CD4-positive, CD25-positive, alpha-beta regulatory T cell (primary cell): ENCODE data around the gene C2CD4B. TPM values are rescaled to one million over a fixed set of nuclear protein-coding genes. Genes with fewer than 3 reads are reported as not detected.

Source experiments
- ATAC-seq, 2 donors: fragments of 150-1000 bp; cut with Tn5 transposase; one replicate each; pipeline ENCODE4 v1.10.0; 2021; ENCODE audit warnings: low read depth in 2 of 2, moderate number of reproducible peaks in 2 of 2, moderate library complexity in 1 of 2
- DNase-seq, 3 donors: peaks; one replicate each; pipeline versions ENCODE4 v3.0.0 to v3.0.0-alpha.2; 2012 to 2022; ENCODE audit warnings: mixed read lengths in 1 of 3
- H3K27ac ChIP-seq: one replicate; pipeline ENCODE4 v1.7.0; 2013; ENCODE audit warnings: mild to moderate bottlenecking, low read length; ENCODE audit not compliant: insufficient read depth, poor library complexity, severe bottlenecking
- H3K27me3 ChIP-seq: one replicate; pipeline ENCODE4 v1.7.0; 2013; ENCODE audit warnings: low read length; ENCODE audit not compliant: control insufficient read depth, insufficient read depth
- H3K36me3 ChIP-seq: one replicate; pipeline ENCODE4 v1.7.0; 2013; ENCODE audit warnings: mild to moderate bottlenecking, low read length, moderate library complexity; ENCODE audit not compliant: control insufficient read depth, insufficient read depth
- H3K4me1 ChIP-seq: 2 replicates; pipeline ENCODE4 v1.7.0; 2013; ENCODE audit warnings: mild to moderate bottlenecking, low read length; ENCODE audit not compliant: insufficient read depth, control insufficient read depth, poor library complexity, severe bottlenecking
- H3K4me3 ChIP-seq: one replicate; pipeline ENCODE4 v1.7.0; 2013; ENCODE audit warnings: low read depth, mild to moderate bottlenecking, low read length, moderate library complexity
- H3K9me3 ChIP-seq, 2 experiments: 1 replicate in 1 of 2; 2 replicates in 1 of 2; pipeline ENCODE4 v1.7.0; 2013; ENCODE audit warnings: low read length in 2 of 2, mild to moderate bottlenecking in 1 of 2, moderate library complexity in 1 of 2; ENCODE audit not compliant: control insufficient read depth in 2 of 2
- H3K27ac Mint-ChIP-seq, 3 donors: one replicate each; pipeline ENCODE4 v1.8.0; 2020 to 2022; ENCODE audit warnings: mild to moderate bottlenecking in 3 of 3, mixed read lengths in 3 of 3, moderate library complexity in 2 of 3
- H3K27me3 Mint-ChIP-seq: one replicate; pipeline ENCODE4 v1.8.0; 2022; ENCODE audit warnings: mild to moderate bottlenecking, mixed read lengths
- H3K36me3 Mint-ChIP-seq: one replicate; pipeline ENCODE4 v1.8.0; 2020; ENCODE audit warnings: mixed read lengths
- H3K4me1 Mint-ChIP-seq, 4 donors: one replicate each; pipeline ENCODE4 v1.8.0; 2020 to 2022; ENCODE audit warnings: mixed read lengths in 4 of 4, mild to moderate bottlenecking in 1 of 4
- H3K4me3 Mint-ChIP-seq, 4 donors: one replicate each; pipeline ENCODE4 v1.8.0; 2020 to 2022; ENCODE audit warnings: mild to moderate bottlenecking in 4 of 4, mixed read lengths in 4 of 4, moderate library complexity in 3 of 4
- H3K9me3 Mint-ChIP-seq, 7 donors: one replicate each; pipeline ENCODE4 v1.8.0; 2020 to 2022; ENCODE audit warnings: mixed read lengths in 7 of 7, mild to moderate bottlenecking in 3 of 7, moderate library complexity in 2 of 7
- polyA plus RNA-seq, 4 donors: library from polyadenylated mRNA; unstranded; fragments of 300-500 nt; fragmentation: Illumina TruSeq; gene quantifications; one replicate each; pipeline ENCODE4 v1.2.3, GENCODE V29; 2021
- total RNA-seq: library from RNA; stranded (reverse); gene quantifications from one replicate; pipeline ENCODE4 v1.2.3, GENCODE V29; 2022

The C2CD4B gene
- total and polyA plus RNA-seq, 5 donors from 2014 or later = 0.74 to 0.92 TPM; not detected in 3

GRCh38 chr15:62124973-62125303 lies 40.1 kb downstream of the C2CD4B start:
- ATAC-seq (no peak), DNase-seq (peak in 1 of 3 donors; percentile 36)
- H3K9me3 Mint-ChIP-seq = no peaks in the 10 kb centered on the region
- no peaks in the 10 kb centered on the region for H3K27me3 ChIP-seq
- H3K27ac Mint-ChIP-seq = peak overlapping the region in 2 of 3 donors; percentile 28 to 86
- no peaks in the 10 kb centered on the region for H3K36me3 ChIP-seq
- peaks cover 25 to 61% (median 45%) of the 10 kb centered on the region in 4 donors for H3K4me1 Mint-ChIP-seq
- no peaks in the 10 kb centered on the region for H3K27me3 Mint-ChIP-seq
- no peak overlapping the region for H3K27ac ChIP-seq
- no peaks in the 10 kb centered on the region for H3K9me3 ChIP-seq
- peak overlapping the region in 3 of 4 donors; percentile 5 to 41 (median 39) for H3K4me3 Mint-ChIP-seq
- H3K36me3 Mint-ChIP-seq = no peaks in the 10 kb centered on the region
- peaks cover 21% of the 10 kb centered on the region for H3K4me1 ChIP-seq
- no peak overlapping the region for H3K4me3 ChIP-seq

- peak overlapping the region; percentile 23 for H3K4me3 ChIP-seq
- no peaks in the 10 kb centered on the region for H3K9me3 ChIP-seq
- peak; percentile 9 to 26 for ATAC-seq
- Mint-ChIP-seq H3K36me3 (no peaks in the 10 kb centered on the region), H3K4me3 (peak overlapping the region; percentile 5 to 41 (median 31)), H3K4me1 (peaks cover 26 to 66% (median 45%) of the 10 kb centered on the region in 4 donors), H3K27me3 (no peaks in the 10 kb centered on the region), H3K9me3 (no peaks in the 10 kb centered on the region), H3K27ac (peak overlapping the region; percentile 16 to 86 (median 28))
- H3K27ac ChIP-seq = peak overlapping the region; percentile 52
- no peaks in the 10 kb centered on the region for H3K36me3 ChIP-seq
- H3K27me3 ChIP-seq = no peaks in the 10 kb centered on the region
- peaks cover 23% of the 10 kb centered on the region for H3K4me1 ChIP-seq
- peak in 1 of 3 donors; percentile 55 for DNase-seq
Observed at GRCh38 chr15:62124176-62124972, 40.7 kb downstream of the C2CD4B start.

GRCh38 chr15:62122249-62122648 lies 42.8 kb downstream of the C2CD4B start:
- H3K27ac Mint-ChIP-seq = peak overlapping the region; percentile 33 to 93 (median 76)
- DNase-seq = peak in 2 of 3 donors; percentile 18 to 32
- H3K4me1 Mint-ChIP-seq = peaks cover 18 to 64% (median 35%) of the 10 kb centered on the region in 4 donors
- peak overlapping the region in 1 of 4 donors; percentile 58 for H3K4me3 Mint-ChIP-seq
- H3K36me3 Mint-ChIP-seq = no peaks in the 10 kb centered on the region
- Histone ChIP-seq H3K4me1 (peaks cover 22% of the 10 kb centered on the region), H3K36me3 (no peaks in the 10 kb centered on the region), H3K4me3 (no peak overlapping the region), H3K27me3 (no peaks in the 10 kb centered on the region), H3K27ac (peak overlapping the region; percentile 43), H3K9me3 (no peaks in the 10 kb centered on the region)
- H3K27me3 Mint-ChIP-seq = no peaks in the 10 kb centered on the region
- H3K9me3 Mint-ChIP-seq = no peaks in the 10 kb centered on the region
- ATAC-seq = peak; percentile 9 to 27

- peaks cover 18 to 64% (median 33%) of the 10 kb centered on the region in 4 donors for H3K4me1 Mint-ChIP-seq
- H3K36me3 Mint-ChIP-seq = no peaks in the 10 kb centered on the region
- no peaks in the 10 kb centered on the region for H3K27me3 Mint-ChIP-seq
- H3K4me3 Mint-ChIP-seq = no peak overlapping the region
- no peaks in the 10 kb centered on the region for H3K9me3 Mint-ChIP-seq
- Histone ChIP-seq H3K4me3 (no peak overlapping the region), H3K36me3 (no peaks in the 10 kb centered on the region), H3K9me3 (no peaks in the 10 kb centered on the region), H3K27me3 (no peaks in the 10 kb centered on the region), H3K4me1 (peaks cover 22% of the 10 kb centered on the region), H3K27ac (no peak overlapping the region)
- peak overlapping the region in 2 of 3 donors; percentile 33 to 93 for H3K27ac Mint-ChIP-seq
- no peak for DNase-seq
- ATAC-seq = no peak
Observed at GRCh38 chr15:62121273-62122015, 43.6 kb downstream of the C2CD4B start.

GRCh38 chr15:62120776-62121175 lies 44.3 kb downstream of the C2CD4B start:
- Histone ChIP-seq H3K36me3 (no peaks in the 10 kb centered on the region), H3K27me3 (no peaks in the 10 kb centered on the region), H3K27ac (no peak overlapping the region), H3K4me3 (no peak overlapping the region), H3K9me3 (no peaks in the 10 kb centered on the region), H3K4me1 (peaks cover 22% of the 10 kb centered on the region)
- Mint-ChIP-seq H3K9me3 (no peaks in the 10 kb centered on the region), H3K27ac (peak overlapping the region in 1 of 3 donors; percentile 66), H3K4me3 (peak overlapping the region in 1 of 4 donors; percentile 25), H3K4me1 (peaks cover 18 to 64% (median 32%) of the 10 kb centered on the region in 4 donors), H3K27me3 (no peaks in the 10 kb centered on the region), H3K36me3 (no peaks in the 10 kb centered on the region)
- ATAC-seq (no peak), DNase-seq (no peak)

GRCh38 chr15:62119874-62120273 lies 45.2 kb downstream of the C2CD4B start:
- ATAC-seq (no peak), DNase-seq (no peak)
- Histone ChIP-seq H3K9me3 (no peaks in the 10 kb centered on the region), H3K36me3 (no peaks in the 10 kb centered on the region), H3K27me3 (no peaks in the 10 kb centered on the region), H3K4me3 (no peak overlapping the region), H3K27ac (no peak overlapping the region), H3K4me1 (peaks cover 21% of the 10 kb centered on the region)
- Mint-ChIP-seq H3K27me3 (no peaks in the 10 kb centered on the region), H3K9me3 (no peaks in the 10 kb centered on the region), H3K4me1 (peaks cover 10 to 55% (median 28%) of the 10 kb centered on the region in 4 donors), H3K27ac (peak overlapping the region in 2 of 3 donors; percentile 70 to 89), H3K36me3 (no peaks in the 10 kb centered on the region), H3K4me3 (peak overlapping the region in 1 of 4 donors; percentile 25)

- no peak overlapping the region for H3K27ac ChIP-seq
- no peaks in the 10 kb centered on the region for H3K27me3 ChIP-seq
- no peaks in the 10 kb centered on the region for H3K36me3 ChIP-seq
- DNase-seq (peak in 1 of 3 donors; percentile 61), ATAC-seq (peak; percentile 71 to 82)
- peak overlapping the region; percentile 54 for H3K4me3 ChIP-seq
- Mint-ChIP-seq H3K9me3 (no peaks in the 10 kb centered on the region), H3K4me3 (peak overlapping the region in 2 of 4 donors; percentile 23 to 51), H3K27me3 (no peaks in the 10 kb centered on the region), H3K27ac (peak overlapping the region; percentile 61 to 87 (median 79)), H3K36me3 (no peaks in the 10 kb centered on the region), H3K4me1 (peaks cover 5 to 50% (median 24%) of the 10 kb centered on the region in 4 donors)
- no peaks in the 10 kb centered on the region for H3K9me3 ChIP-seq
- H3K4me1 ChIP-seq = peaks cover 16% of the 10 kb centered on the region
Observed at GRCh38 chr15:62119227-62119864, 45.7 kb downstream of the C2CD4B start.
